ENCODE data around the gene UBE2H.
"Not testable (repeated sequence)": the region's sequence is repeated elsewhere in the genome, so short reads cannot be mapped to it uniquely, and the experiment has no call there.

The UBE2H gene

DNA sequence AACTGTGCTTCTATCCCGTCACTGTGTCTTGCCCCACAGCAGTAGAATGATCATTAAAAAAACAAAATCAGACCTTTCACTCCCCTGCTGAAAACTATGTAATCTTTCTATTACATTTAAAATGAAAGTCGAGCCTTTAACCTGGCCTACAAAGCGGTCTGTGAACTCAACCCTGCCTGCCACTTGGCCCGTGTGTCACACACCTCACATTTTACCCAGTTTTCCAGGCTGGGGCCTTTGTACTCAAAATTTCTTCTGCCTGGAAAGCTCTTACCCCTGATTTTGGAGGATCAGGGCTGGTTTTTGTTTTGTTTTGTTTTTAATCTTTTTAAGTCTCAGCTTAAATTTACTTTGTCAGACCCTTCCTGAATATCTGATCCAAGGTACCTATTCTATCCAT is 82.1 kb downstream of the UBE2H start:
- no peak for DNase-seq

GRCh38 chr7:129866251-129866650 is 86.5 kb downstream of the UBE2H start:
- no peak for DNase-seq

DNA sequence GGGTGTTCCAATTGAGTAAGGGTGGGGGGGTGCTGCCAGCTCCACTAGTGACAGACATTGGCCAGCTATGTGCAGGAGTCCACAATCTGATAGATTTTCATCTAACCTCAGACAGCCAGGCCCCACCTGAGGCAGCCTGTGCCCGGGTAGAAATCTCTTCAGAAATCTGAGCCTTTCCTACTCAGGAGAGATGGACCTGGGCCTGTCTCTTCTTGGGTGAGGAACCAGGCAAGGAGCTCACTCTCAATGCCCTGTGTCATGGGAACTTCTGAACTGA is 86.9 kb downstream of the UBE2H start:
- no peak for DNase-seq

DNA sequence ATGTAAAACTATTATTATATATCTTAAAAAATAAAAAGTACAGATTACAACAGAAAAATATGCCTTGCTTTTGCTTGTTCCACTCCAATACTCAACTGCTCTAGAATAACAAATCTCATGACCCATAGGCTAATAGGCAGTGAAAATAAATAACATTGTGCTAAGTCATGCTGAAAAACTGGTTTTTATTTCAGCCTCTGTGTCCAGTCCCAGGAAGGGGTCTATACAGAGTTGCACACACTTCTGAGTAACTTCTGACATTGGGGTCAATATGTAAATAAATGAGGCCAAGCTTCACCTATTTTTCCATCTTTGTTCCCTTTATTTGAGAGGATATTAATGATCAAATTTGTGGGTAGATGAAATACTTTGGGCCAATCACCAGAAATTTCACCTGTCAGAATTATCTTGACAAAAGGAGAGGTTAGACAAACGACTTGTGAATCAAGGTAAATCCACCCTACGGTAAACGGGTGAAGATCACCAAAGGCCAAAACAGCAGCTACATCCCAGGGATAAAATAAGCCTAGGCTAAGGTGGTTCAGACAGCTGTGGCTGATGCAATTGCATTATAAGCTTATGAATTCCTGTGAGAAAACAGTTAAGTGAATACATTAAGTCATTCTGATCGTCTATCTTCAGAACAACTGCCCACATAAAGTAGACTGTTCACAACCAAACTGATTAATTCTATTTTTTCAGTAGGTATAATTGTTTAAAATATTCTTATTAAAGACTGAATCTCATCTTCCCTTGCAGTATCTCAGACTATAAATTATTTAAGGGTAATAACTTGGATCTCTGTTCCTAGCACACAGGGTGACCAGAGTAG is 87.5 kb downstream of the UBE2H start:
- no peak for DNase-seq

- not testable (repeated sequence) for DNase-seq
These were observed 88.1 kb downstream of the UBE2H start for GRCh38 chr7:129864676-129865075.

GRCh38 chr7:129864042-129864441 is 88.7 kb downstream of the UBE2H start:
- DNase-seq, result no peak

GRCh38 chr7:129862682-129863081 is 90.1 kb downstream of the UBE2H start:
- no peak for DNase-seq

DNA sequence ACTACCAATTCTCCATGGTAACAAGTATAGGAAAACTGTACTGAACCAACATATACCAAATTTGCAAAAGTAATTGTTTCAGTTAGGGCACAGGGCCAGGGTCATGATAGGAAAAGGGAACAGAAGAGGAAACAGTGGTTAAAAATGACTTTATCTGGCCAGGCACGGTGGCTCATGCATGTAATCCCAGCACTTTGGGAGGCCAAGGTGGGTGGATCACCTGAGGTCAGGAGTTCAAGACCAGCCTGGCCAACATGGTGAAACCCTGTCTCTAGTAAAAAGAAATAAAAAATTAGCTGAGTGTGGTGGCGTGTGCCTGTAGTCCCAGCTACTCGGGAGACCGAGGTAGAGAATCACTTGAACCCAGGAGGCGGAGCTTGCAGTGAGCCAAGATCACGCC is 92.0 kb downstream of the UBE2H start:
- not testable (repeated sequence) for DNase-seq

GRCh38 chr7:129859183-129859582 is 93.6 kb downstream of the UBE2H start:
- no peak for DNase-seq

GRCh38 chr7:129858490-129858889 is 94.3 kb downstream of the UBE2H start:
- no peak for DNase-seq

GRCh38 chr7:129857313-129857712 is 95.4 kb downstream of the UBE2H start:
- DNase-seq, result no peak

DNA sequence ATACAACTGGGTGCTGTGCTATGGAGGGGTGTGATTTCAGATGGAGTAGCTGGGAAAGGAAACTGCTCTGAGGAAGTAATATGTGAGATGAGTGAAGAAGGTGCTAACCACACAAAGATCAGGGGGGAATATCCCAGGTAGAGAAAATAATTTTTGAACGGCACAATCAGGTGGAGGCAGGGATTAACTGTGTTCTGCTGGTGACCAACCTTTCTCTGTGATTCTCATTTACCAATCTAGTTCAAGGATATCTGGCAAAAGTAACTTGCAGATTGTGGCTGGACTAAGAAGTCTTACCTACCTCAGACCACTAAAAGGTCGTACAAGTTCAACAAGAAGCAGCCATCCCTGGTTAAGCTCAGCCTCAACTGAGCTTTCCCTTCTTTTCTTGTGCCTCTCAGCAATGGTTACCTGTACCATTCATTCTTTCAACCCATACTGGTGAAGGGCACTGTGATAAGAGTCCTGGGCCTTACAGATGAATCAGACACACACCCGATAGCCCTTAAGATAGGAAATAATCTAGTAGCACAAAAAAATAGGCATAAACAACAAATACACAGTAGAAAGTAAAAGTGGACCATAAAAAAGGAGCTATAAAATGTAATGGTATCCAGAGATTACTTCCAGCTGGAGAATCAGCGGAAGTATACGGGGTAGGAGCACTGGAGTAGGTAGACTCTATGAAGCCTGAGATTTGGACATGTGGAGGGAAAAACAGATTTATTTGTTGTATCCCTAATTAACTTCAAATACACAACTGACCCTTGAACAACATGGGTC is 96.6 kb downstream of the UBE2H start:
- no peak for DNase-seq

GRCh38 chr7:129855234-129855673 is 97.5 kb downstream of the UBE2H start:
- DNase-seq, result no peak

GRCh38 chr7:129854401-129854800 is 98.4 kb downstream of the UBE2H start:
- DNase-seq, result no peak

- DNase-seq, result no peak
These were observed 99.0 kb downstream of the UBE2H start for GRCh38 chr7:129853661-129854268.

DNA sequence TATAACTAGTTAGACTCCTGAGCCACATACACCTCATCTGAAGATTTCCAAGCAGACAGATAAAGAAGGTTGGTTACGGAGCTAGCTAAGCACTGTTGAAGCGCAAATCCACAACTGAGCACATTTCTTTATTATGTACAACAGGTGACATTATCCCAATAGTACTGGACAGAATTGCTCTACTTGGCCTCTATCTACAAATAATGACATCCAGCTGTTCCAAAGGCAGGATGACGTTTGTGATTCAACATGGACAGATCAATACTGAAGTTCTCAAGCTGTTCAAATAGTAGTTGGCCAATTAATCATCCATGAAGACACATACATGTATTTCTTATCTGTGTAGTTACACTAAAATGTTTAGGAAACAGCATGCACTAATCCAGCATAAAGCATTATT is 101.0 kb downstream of the UBE2H start:
- no peak for DNase-seq

GRCh38 chr7:129851174-129851573 is 101.6 kb downstream of the UBE2H start:
- no peak for DNase-seq

- DNase-seq, result no peak
These were observed 104.3 kb downstream of the UBE2H start for GRCh38 chr7:129848436-129848835.

DNA sequence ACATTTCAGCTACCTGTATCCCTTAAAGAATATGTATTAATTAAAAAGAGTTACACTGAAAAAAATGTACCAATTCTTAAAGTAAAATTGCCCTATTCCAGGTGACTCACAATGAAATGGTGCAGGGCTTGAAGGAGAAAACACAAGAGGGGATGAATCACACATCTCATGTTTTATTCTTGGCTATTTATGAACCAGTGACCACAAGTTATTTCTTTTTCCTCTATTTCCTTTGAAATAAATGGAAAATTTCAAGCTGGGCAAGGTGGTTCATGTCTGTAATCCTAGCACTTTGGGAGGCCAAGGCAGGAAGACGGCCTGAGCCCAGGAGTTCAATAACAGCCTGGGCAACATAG is 106.8 kb downstream of the UBE2H start:
- no peak for DNase-seq

DNA sequence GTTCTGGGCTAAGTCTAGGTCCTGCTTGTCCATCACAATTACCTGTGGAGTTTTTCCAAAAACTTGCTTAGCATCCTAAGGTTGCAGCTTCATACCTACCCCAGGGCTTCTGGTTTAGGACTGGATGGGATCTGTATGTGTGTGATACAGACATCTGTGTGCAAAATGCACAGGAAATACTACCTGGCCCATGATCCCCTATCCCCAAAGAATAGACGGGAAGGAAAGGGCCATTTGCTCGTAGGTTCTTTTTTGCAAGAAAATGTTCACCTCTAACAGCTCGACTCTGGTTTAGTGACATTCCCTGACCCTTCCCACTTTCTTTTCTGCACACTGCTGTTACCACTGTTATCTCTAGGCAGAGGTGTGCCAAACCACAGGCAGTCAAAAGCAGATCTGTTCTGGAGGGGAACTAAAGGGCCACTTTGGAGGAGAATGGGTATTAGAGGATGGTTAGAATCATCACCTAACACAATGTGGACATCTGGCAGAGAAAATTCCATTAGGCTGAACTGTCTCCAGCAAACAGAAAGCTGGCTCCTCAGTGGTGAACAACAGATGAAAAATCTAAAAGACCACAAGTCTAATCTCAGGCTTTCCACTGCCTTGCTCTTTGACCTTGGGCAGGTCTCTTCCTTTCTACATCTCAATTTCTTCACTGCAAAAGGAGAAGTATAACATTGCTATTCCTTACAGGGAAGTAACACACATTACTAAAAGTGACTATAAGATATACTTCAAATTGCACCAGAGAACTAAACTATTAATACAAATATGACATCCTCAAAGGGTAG is 107.4 kb downstream of the UBE2H start:
- no peak for DNase-seq

- peak; percentile 69 for DNase-seq
These were observed 108.6 kb downstream of the UBE2H start for GRCh38 chr7:129843978-129844840.

- no peak for DNase-seq
These were observed 109.3 kb downstream of the UBE2H start for GRCh38 chr7:129843365-129843898.
